Activated T-cell treated with anti-CD3 and anti-CD28 coated beads for 48 hours (primary cell): Measurements from ENCODE around the gene CD80.
"Not testable (repeated sequence)": the region's sequence is repeated elsewhere in the genome, so short reads cannot be mapped to it uniquely, and the experiment has no call there.

ENCODE experiments used
- DNase-seq: peaks from one replicate; pipeline ENCODE4 v3.0.0-alpha.2; 2020; ENCODE audit warnings: low read depth

CD80 gene

GRCh38 chr3:119582178-119582577, 22.8 kb upstream of the CD80 start:
- DNase-seq = peak; percentile 18

- no peak for DNase-seq
Measured at GRCh38 chr3:119580067-119580760, 20.8 kb upstream of the CD80 start.

DNA sequence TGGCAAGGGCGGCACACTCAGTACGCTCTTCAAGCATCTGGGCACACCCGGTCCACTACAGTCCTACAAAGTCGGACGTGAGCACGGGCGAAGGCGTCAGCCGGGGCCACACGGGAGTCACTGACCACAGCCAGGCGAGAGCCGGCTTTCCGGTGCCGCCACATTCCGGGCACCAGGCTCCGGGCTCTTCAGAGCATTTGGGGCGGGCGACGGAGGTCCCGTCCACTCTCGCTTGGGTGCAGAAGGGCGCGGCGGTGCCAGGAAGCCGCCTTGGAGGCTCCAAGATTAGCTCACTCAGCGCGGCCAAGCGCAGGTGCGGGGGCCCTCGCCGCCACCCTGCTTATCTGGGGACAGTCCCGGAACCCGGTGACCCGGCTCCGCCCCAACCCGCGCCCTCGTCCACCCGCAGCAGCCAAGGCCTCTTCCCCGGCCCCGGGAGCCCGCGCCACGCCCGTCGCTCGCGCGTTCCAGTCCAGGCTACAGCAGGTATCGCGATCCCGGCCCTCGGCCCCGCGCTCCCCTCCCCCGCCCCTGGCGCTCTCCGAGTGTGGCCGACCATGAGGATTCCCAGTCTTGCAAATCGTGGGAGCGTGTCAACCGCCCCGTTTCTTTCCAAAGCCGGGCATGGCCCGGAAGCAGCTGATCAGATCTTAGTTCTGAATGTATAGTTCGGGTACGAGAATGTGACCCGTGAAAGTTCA, 20.1 kb upstream of the CD80 start, which contains the start of gene ADPRH:
TSS of gene ADPRH (plus strand) at position 127 of the 701 bp plus-strand sequence. CDS start 2,678 bp downstream, outside the sequence.
- peak; percentile 57 for DNase-seq

DNA sequence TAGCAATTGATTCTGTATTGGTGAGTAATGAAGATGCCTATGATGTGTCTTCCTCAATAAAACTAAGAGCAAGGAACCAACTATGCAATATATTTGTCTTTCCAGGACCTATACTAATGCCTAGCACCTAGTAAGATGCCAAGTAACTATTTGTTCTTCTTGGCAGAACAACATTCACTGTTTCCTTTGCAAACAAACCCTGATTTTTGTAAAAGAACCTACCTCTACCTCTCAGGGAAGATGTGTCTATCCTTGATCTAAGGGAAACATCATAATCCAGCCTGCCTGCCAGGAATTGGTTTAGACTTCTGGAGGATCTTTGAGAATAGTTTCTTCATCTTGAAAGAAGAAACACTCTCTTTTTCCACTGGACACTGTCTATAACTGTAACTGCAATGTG, 16.1 kb upstream of the CD80 start:
- no peak for DNase-seq

GRCh38 chr3:119571688-119572087, 12.3 kb upstream of the CD80 start:
- no peak for DNase-seq

DNA sequence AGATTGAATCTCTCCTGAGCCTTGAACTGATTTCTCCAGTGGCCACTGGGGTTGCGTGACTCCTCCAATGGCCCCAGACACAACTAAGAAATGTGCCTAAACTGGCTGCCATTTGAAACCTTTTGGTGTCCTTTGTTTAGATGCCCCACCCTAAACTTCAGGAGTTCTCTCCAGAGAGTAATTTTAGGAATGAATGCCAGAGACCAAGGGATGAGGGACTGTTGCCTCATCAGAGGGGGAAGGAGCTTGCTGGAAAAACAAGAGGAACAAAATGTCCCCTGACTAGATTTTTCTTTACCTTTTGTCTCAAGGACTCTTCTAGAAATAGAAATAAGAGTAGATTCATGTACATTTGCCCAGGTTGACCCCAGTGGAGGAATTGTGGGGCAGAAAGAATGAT, 11.8 kb upstream of the CD80 start:
- DNase-seq = no peak

DNA sequence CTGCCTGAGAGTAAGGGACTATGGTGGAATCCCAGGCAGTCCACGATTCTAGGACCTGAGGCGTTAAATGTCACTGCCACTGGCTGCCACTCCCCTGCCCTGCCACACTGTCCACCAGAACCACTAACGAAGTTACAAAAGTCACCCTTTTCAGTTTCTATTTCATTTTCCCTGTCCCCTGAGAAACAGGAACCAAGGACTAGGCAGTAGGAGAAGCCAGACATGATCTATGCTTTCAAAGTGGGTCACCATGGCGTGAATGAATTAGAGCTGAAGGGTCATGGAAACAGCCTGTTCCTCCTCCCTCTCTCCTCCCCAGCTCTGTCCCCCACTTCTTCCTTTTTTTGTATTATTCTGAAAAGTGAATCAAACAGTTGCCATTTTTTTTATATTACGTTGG, 10.8 kb upstream of the CD80 start:
- no peak for DNase-seq

GRCh38 chr3:119569156-119569555, 9.7 kb upstream of the CD80 start:
- no peak for DNase-seq

DNA sequence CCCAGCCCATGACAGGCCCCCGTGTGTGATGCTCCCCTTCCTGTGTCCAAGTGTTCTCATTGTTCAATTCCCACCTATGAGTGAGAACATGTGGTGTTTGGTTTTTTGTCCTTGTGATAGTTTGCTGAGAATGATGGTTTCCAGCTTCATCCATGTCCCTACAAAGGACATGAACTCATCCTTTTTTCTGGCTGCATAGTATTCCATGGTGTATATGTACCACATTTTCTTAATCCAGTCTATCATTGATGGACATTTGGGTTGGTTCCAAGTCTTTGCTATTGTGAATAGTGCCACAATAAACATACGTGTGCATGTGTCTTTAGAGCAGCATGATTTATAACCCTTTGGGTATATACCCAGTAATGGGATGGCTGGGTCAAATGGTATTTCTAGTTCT, 3.9 kb upstream of the CD80 start:
- not testable (repeated sequence) for DNase-seq

GRCh38 chr3:119562307-119562961, 3.0 kb upstream of the CD80 start:
- DNase-seq = peak; percentile 7

- DNase-seq = no peak
Measured at GRCh38 chr3:119560160-119560559, 746 bp upstream of the CD80 start.

DNA sequence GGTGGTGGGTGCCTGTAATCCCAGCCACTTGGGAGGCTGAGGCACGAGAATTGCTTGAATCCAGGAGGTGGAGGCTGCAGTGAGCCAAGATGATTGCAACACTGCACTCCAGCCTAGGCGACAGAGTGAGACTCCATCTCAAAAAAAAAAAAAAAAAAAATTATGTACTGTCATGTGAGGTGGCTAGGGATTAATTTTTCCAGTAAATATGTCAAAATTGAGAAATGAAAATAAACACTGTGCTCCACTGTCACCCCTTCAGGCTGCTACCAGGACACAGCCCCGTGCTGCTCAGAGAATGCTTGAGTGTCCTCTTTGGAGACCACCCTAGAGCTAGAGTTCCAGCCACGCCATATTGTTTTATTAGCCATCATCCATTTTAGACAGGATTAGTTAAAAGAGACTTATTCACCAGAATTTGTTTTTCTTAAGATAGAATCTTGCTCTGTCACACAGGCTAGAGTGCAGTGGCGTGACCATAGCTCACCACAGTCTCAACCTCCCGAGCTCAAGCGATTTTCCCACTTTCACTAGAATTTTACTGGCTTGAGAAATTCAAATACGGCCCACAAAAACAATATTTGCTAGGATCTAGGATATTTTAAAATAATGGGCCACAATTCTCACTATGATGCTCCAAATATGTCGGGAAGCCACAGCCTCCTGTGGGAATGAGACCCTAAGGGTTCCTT, 642 bp downstream of the CD80 start:
- no peak for DNase-seq

DNA sequence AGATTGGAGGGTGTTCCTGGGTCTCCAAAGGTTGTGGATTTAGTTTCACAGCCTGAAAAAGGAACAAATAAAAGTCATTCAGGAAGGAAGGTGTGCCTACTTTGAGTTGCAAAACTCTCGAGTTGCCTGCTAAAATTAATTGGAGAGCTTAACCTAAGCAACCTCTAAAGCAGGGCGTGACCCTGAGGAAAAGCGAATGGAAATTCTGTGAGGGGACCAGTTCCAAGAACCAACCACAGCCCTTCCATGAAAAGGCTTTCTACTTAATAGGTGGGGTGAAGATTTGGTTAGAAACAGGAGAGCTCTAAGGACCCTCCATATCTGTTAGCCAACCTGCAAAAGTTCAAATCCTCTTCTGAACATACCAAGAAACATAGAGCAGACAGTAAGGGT, 1.5 kb downstream of the CD80 start:
- no peak for DNase-seq

DNA sequence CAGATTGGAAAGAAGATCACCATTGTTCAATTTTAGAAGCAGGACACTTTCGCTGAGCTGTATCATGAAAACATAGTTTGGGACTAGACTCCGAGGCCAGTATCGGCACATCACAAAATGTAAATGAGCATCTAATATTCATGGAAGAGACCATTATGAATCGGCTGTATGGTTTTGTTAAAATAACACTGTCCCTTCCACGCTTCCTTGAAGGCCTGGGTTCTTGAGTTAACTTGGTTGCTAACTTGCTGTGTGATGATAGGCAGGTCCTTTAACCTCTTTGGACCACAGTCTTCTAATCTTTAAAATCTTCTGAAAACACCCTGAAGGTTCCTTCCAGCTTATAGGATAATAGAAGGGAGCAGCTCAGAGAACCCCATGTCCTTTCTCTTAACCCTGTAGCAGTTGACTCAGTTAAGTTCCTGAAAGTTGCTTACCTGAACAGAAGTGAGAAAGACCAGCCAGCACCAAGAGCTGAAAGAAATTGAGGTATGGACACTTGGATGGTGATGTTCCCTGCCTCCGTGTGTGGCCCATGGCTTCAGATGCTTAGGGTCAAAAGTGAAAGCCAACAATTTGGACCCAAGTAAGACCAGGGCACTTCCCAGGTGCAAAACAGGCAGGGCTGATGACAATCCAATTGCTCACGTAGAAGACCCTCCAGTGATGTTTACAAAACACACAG, 2.1 kb downstream of the CD80 start:
- no peak for DNase-seq

- no peak for DNase-seq
Measured at GRCh38 chr3:119555929-119556328, 3.5 kb downstream of the CD80 start.

GRCh38 chr3:119555309-119555735, 4.1 kb downstream of the CD80 start:
- DNase-seq = no peak

DNA sequence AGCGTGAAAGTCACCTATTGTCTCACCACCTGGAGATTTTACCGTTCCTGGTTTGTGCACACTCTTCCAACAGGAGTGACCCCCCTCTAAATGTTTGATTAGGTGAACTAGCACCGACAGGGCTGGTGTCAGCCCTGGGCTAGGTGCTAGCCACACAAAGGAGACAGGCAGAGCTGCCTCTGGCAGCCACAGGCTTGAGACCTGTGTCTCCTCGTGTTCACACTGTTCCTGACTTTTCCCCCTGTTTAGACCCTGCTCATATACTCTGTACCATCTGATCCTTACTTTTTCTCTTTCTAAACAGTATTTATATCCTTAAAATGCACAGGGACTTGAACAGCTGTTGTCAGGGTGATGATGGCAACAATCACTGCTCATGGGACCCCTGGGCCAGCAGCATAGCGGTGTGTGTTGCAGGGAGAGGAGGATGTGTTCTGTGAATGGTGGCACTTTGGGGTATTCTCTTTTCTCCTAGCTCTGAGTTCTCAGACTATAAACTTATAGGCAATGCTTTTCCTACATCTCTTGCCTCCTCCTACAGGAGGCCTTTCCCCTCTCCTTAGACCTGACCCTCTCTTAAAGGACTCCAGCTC, 5.5 kb downstream of the CD80 start:
- no peak for DNase-seq

- not testable (repeated sequence) for DNase-seq
Measured at GRCh38 chr3:119552928-119553327, 6.5 kb downstream of the CD80 start.

DNA sequence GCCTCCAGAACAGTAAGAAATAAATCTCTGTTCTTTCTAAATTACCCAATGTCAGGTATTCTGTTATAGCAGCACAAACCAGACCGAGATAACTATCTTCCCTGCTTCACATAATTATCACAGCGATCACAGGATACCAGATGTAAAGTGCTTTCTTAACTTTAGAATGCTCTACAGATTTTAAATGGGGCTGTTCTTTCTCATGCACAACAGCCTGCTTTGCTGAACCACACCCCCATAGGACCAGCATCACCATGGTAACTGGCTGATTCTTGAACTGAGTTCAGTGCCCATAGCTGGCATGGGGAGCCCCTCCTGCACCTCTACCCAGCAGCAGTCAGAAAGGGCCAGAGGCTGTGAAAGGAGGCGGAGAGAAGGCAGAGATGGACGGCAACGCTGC, 7.8 kb downstream of the CD80 start:
- DNase-seq = no peak

- no peak for DNase-seq
Measured at GRCh38 chr3:119550192-119550910, 9.1 kb downstream of the CD80 start.

GRCh38 chr3:119548341-119548740, 11.1 kb downstream of the CD80 start:
- DNase-seq = no peak
